ENCODE results near the gene RHOBTB3. TPM values are rescaled to one million over a fixed set of nuclear protein-coding genes. Genes with fewer than 3 reads are reported as not detected.
A peak's percentile ranks its signal among the peaks of the same experiment; 100 is the strongest.
"Not testable (repeated sequence)": the region's sequence is repeated elsewhere in the genome, so short reads cannot be mapped to it uniquely, and the experiment has no call there.

Gene RHOBTB3
- total RNA-seq, 1 donor from 2014 or later = 22.8 TPM

DNA sequence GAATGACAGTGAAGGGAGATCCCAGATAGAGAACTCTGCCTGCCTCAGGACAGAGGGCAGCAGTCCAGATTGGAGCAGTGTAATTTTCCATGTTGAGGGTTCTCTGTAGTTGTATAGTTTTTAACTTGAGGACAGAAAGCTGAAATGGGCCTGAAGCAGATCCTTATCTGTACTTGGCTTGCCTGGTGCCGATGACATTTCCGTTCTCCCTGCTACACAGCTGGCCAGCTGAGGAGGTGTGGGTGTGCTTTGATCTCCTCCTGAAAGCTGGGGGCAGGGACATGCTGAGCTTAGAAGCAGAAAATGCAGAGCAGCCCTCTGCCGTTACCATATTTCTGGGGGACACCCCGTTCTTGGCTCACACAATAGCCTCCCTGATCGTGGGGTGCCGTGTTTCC, 80.9 kb downstream of the RHOBTB3 start:
- Mint-ChIP-seq H3K4me1 (ENCODE audit: unreplicated experiment) (peaks cover 37% of the 10 kb centered on the region), H3K9me3 (ENCODE audit: unreplicated experiment) (no peaks in the 10 kb centered on the region), H3K36me3 (ENCODE audit: low read depth, unreplicated experiment) (peaks cover 16% of the 10 kb centered on the region), H3K4me3 (ENCODE audit: unreplicated experiment) (peak overlapping the region; percentile 17), H3K27ac (ENCODE audit: unreplicated experiment) (no peak overlapping the region), H3K27me3 (ENCODE audit: unreplicated experiment) (peaks cover 4% of the 10 kb centered on the region)
- TF ChIP-seq, protein P1, sequence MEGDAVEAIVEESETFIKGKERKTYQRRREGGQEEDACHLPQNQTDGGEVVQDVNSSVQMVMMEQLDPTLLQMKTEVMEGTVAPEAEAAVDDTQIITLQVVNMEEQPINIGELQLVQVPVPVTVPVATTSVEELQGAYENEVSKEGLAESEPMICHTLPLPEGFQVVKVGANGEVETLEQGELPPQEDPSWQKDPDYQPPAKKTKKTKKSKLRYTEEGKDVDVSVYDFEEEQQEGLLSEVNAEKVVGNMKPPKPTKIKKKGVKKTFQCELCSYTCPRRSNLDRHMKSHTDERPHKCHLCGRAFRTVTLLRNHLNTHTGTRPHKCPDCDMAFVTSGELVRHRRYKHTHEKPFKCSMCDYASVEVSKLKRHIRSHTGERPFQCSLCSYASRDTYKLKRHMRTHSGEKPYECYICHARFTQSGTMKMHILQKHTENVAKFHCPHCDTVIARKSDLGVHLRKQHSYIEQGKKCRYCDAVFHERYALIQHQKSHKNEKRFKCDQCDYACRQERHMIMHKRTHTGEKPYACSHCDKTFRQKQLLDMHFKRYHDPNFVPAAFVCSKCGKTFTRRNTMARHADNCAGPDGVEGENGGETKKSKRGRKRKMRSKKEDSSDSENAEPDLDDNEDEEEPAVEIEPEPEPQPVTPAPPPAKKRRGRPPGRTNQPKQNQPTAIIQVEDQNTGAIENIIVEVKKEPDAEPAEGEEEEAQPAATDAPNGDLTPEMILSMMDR (IDR thresholded peaks at IDR 0.05; ENCODE audit: unreplicated experiment) = no peak
- DNase-seq (ENCODE audit: low spot score) = no peak

DNA sequence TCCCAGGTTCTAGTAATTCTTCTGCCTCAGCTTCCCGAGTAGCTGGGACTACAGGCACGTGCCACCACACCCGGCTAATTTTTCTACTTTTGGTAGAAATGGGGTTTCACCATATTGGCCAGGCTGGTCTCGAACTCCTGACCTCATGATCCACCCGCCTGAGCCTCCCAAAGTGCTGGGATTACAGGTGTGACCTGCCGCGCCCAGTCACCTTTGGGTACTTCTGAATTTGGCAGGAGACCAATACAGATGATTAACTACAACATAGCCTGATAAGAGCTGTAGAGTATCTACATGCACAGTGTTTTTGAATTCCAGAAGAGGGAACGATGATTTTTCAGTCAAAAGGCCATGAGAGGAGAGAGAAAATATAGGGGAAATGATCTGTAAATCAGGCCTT, 81.9 kb downstream of the RHOBTB3 start:
- H3K4me1 Mint-ChIP-seq (ENCODE audit: unreplicated experiment) = peaks cover 46% of the 10 kb centered on the region
- not testable (repeated sequence) for H3K27me3 Mint-ChIP-seq (ENCODE audit: unreplicated experiment); DNase-seq (ENCODE audit: low spot score); H3K4me3 Mint-ChIP-seq (ENCODE audit: unreplicated experiment); H3K27ac Mint-ChIP-seq (ENCODE audit: unreplicated experiment); H3K9me3 Mint-ChIP-seq (ENCODE audit: unreplicated experiment)
- peaks cover 16% of the 10 kb centered on the region for H3K36me3 Mint-ChIP-seq (ENCODE audit: low read depth, unreplicated experiment)

DNA sequence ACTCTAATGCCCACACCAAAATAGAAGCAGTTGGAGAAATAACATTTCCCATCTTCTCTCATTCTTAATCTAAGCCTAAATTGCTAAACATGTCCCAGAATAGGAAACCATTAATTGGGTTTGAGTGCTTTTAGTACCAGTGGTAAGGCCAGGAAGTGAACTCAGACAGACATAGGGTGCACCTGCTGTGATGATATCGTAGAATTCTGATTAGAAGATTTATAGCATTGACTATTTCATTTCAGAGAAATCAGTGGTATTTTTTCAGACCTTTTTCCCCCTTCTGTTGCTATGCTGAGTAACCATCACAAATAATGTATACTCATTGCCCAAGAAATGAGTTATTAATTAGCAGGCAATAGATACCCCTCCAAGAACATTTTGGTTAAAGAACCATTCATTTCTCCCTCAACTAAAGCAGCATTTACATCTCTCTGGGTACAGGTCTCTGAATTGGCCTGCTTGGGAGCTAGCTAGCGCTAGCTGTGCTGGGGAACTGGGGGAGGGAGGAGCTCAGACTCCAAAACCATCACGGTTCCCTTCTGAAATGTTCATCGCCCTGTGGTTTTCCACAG, 84.1 kb downstream of the RHOBTB3 start:
- no peak for DNase-seq (ENCODE audit: low spot score)
- peaks cover 40% of the 10 kb centered on the region for H3K4me1 Mint-ChIP-seq (ENCODE audit: unreplicated experiment)
- no peaks in the 10 kb centered on the region for H3K9me3 Mint-ChIP-seq (ENCODE audit: unreplicated experiment)
- H3K27ac Mint-ChIP-seq (ENCODE audit: unreplicated experiment) = no peak overlapping the region
- H3K4me3 Mint-ChIP-seq (ENCODE audit: unreplicated experiment) = no peak overlapping the region
- peaks cover 16% of the 10 kb centered on the region for H3K36me3 Mint-ChIP-seq (ENCODE audit: low read depth, unreplicated experiment)
- peaks cover 5% of the 10 kb centered on the region for H3K27me3 Mint-ChIP-seq (ENCODE audit: unreplicated experiment)
- TF ChIP-seq, protein P1 (IDR thresholded peaks at IDR 0.05; ENCODE audit: unreplicated experiment) = no peak

DNA sequence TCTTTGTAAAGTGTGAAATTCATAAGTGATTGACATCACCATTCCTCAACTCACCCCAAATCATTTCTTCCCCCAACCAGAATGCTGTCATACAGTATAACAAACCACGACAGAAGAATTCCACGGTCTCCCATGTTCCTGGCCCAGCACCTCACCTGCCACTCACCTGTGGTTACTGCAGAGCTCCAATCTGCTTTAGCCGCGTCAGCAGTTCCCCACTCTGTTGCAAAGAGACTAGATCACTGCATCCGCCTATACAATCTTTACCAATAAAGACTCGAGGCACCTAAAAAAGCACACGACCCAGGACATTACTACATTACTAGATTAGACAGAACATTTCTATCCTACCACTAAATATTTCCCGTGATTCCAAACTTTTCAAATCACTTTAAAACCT, 85.2 kb downstream of the RHOBTB3 start:
- H3K27me3 Mint-ChIP-seq (ENCODE audit: unreplicated experiment) = peaks cover 3% of the 10 kb centered on the region
- peaks cover 16% of the 10 kb centered on the region for H3K36me3 Mint-ChIP-seq (ENCODE audit: low read depth, unreplicated experiment)
- peaks cover 45% of the 10 kb centered on the region for H3K4me1 Mint-ChIP-seq (ENCODE audit: unreplicated experiment)
- no peak for DNase-seq (ENCODE audit: low spot score)
- TF ChIP-seq, protein P1 (IDR thresholded peaks at IDR 0.05; ENCODE audit: unreplicated experiment) = no peak
- no peak overlapping the region for H3K27ac Mint-ChIP-seq (ENCODE audit: unreplicated experiment)
- no peak overlapping the region for H3K4me3 Mint-ChIP-seq (ENCODE audit: unreplicated experiment)
- H3K9me3 Mint-ChIP-seq (ENCODE audit: unreplicated experiment) = no peaks in the 10 kb centered on the region

DNA sequence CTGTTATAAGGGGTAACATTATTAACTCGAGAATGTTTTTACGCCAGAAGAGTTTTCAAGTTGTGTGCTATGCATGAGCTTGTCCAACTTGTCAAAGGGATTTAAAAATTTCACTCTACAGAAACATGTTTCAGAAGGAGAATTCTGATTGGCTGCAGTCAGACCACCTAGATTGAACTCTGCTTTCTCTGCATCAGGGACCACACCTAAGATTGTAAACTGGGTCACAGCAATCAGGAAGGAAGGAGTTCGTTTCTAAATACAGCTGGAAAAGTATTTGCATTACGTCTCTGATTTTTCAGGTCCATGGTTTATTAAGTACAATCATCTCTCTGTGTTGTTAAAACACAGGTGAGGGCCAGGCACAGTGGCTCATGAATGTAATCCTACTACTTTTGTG, 85.6 kb downstream of the RHOBTB3 start:
- H3K9me3 Mint-ChIP-seq (ENCODE audit: unreplicated experiment) = no peaks in the 10 kb centered on the region
- no peak overlapping the region for H3K27ac Mint-ChIP-seq (ENCODE audit: unreplicated experiment)
- peaks cover 7% of the 10 kb centered on the region for H3K27me3 Mint-ChIP-seq (ENCODE audit: unreplicated experiment)
- no peak for DNase-seq (ENCODE audit: low spot score)
- H3K36me3 Mint-ChIP-seq (ENCODE audit: low read depth, unreplicated experiment) = peaks cover 16% of the 10 kb centered on the region
- TF ChIP-seq, protein P1 (IDR thresholded peaks at IDR 0.05; ENCODE audit: unreplicated experiment) = no peak
- peaks cover 46% of the 10 kb centered on the region for H3K4me1 Mint-ChIP-seq (ENCODE audit: unreplicated experiment)
- H3K4me3 Mint-ChIP-seq (ENCODE audit: unreplicated experiment) = no peak overlapping the region

Data from endothelial cell (in vitro differentiated cells).